Fibroblast of lung (primary cell): ENCODE results near the gene FBXO38. TPM values are rescaled to one million over a fixed set of nuclear protein-coding genes. Genes with fewer than 3 reads are reported as not detected.

Source experiments
- DNase-seq, 2 donors: peaks; one replicate each; pipeline versions ENCODE4 v3.0.0 to v3.0.0-alpha.2; 2010; ENCODE audit warnings: low read depth in 2 of 2
- H2AFZ ChIP-seq: 2 replicates; pipeline ENCODE4 v1.5.1; 2012; ENCODE audit warnings: low read length, control low read depth, inconsistent platforms
- H3K27ac ChIP-seq: 2 replicates; pipeline ENCODE4 v1.5.1; 2011; ENCODE audit warnings: low read length, control low read depth; ENCODE audit not compliant: insufficient read depth
- H3K27me3 ChIP-seq: 2 replicates; pipeline ENCODE4 v1.5.1; 2011; ENCODE audit warnings: mild to moderate bottlenecking, low read length; ENCODE audit not compliant: control insufficient read depth, insufficient read depth
- H3K36me3 ChIP-seq: 2 replicates; pipeline ENCODE4 v1.5.1; 2011; ENCODE audit warnings: low read length; ENCODE audit not compliant: control insufficient read depth, insufficient read depth
- H3K4me1 ChIP-seq: 2 replicates; pipeline ENCODE4 v1.5.1; 2011; ENCODE audit warnings: low read length; ENCODE audit not compliant: control insufficient read depth, insufficient read depth; ENCODE audit errors: extremely low read depth
- H3K4me2 ChIP-seq: 2 replicates; pipeline ENCODE4 v1.5.1; 2011; ENCODE audit warnings: low read length, control low read depth; ENCODE audit not compliant: insufficient read depth; ENCODE audit errors: extremely low read depth
- H3K4me3 ChIP-seq, 4 experiments: fragments of 200-600 bp in 1 of 4; sonication (generic) in 1 of 4; replicated peaks in 1 of 4; 2 replicates each; pipeline ENCODE4 v1.5.1; 2011 to 2016; ENCODE audit warnings: low read length in 4 of 4, low read depth in 3 of 4, mild to moderate bottlenecking in 3 of 4, control low read depth in 2 of 4, inconsistent platforms in 1 of 4, mixed read lengths in 1 of 4; ENCODE audit not compliant: insufficient read depth in 1 of 4; ENCODE audit errors: control extremely low read depth in 1 of 4
- H3K79me2 ChIP-seq: 2 replicates; pipeline ENCODE4 v1.5.1; 2012; ENCODE audit warnings: mild to moderate bottlenecking, low read length, inconsistent platforms; ENCODE audit not compliant: control insufficient read depth, insufficient read depth
- H3K9ac ChIP-seq: 2 replicates; pipeline ENCODE4 v1.5.1; 2011; ENCODE audit warnings: mild to moderate bottlenecking, low read length, control low read depth; ENCODE audit not compliant: insufficient read depth
- H3K9me3 ChIP-seq: 2 replicates; pipeline ENCODE4 v1.5.1; 2012; ENCODE audit warnings: low read depth, low read length; ENCODE audit not compliant: control insufficient read depth, insufficient read depth
- H4K20me1 ChIP-seq: 2 replicates; pipeline ENCODE4 v1.5.1; 2011; ENCODE audit warnings: low read length; ENCODE audit not compliant: control insufficient read depth, insufficient read depth; ENCODE audit errors: extremely low read depth
- EZH2 ChIP-seq: IDR thresholded peaks from 2 replicates; pipeline ENCODE4 v1.5.1; 2012; ENCODE audit warnings: low read length, control low read depth, mild to moderate bottlenecking; ENCODE audit errors: missing control alignments
- polyA plus RNA-seq, 2 donors: library from polyadenylated mRNA; depleted of rRNA in 1 of 2; stranded (reverse) in 1 of 2; unstranded in 1 of 2; fragments of >200 nt; gene quantifications; 2 replicates each; pipeline ENCODE4 v1.2.1, GENCODE V29; 2011 to 2012; ENCODE audit warnings: missing spikeins in 1 of 2
- total RNA-seq: library from RNA; depleted of rRNA; stranded (reverse); fragments of >200 nt; gene quantifications from 2 replicates; pipeline ENCODE4 v1.2.1, GENCODE V29; 2014
- TF ChIP-seq, protein P1 (sequence below), 2 donors: IDR thresholded peaks in 1 of 2; conservative IDR thresholded peaks in 1 of 2; 1 replicate in 1 of 2; 2 replicates in 1 of 2; pipeline ENCODE4 v1.5.1; 2011 to 2012; ENCODE audit warnings: low read length in 2 of 2, control low read depth in 1 of 2, inconsistent platforms in 1 of 2, low read depth in 1 of 2, mild to moderate bottlenecking in 1 of 2

Gene FBXO38
- total and polyA plus RNA-seq, 2 donors (not counting 1 experiment from before 2014, with no cell fraction given), result 25.0 to 62.4 TPM

DNA sequence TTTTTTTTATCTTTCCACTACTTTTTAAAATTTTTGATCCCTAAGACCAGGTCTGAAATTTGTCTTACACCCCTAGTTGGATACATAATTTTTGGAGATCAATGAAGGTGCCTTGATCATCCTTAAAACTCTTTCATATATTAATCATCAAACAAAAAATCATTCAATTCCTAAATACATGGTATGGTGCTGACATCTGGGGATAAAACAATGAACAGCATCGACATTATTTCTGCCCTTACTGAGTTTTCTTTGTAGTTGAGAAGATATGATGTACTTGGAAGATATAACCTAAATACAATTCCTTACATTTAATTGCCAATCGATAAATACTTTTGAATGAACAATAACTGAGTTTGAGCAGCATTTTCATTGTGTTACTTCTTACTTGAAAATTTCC, 30.1 kb upstream of the FBXO38 start:
- H4K20me1 ChIP-seq, result no peaks in the 10 kb centered on the region
- TF ChIP-seq, protein P1, sequence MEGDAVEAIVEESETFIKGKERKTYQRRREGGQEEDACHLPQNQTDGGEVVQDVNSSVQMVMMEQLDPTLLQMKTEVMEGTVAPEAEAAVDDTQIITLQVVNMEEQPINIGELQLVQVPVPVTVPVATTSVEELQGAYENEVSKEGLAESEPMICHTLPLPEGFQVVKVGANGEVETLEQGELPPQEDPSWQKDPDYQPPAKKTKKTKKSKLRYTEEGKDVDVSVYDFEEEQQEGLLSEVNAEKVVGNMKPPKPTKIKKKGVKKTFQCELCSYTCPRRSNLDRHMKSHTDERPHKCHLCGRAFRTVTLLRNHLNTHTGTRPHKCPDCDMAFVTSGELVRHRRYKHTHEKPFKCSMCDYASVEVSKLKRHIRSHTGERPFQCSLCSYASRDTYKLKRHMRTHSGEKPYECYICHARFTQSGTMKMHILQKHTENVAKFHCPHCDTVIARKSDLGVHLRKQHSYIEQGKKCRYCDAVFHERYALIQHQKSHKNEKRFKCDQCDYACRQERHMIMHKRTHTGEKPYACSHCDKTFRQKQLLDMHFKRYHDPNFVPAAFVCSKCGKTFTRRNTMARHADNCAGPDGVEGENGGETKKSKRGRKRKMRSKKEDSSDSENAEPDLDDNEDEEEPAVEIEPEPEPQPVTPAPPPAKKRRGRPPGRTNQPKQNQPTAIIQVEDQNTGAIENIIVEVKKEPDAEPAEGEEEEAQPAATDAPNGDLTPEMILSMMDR (conservative IDR thresholded peaks at IDR 0.05 in 1 of 2, IDR thresholded peaks at IDR 0.05 in 1 of 2; ENCODE audit: low read depth in 1 of 2, low read length in 2 of 2), result no peak
- no peak for TF ChIP-seq EZH2
- H3K27me3 ChIP-seq, result no peaks in the 10 kb centered on the region
- no peak for DNase-seq
- no peaks in the 10 kb centered on the region for H3K36me3 ChIP-seq
- H3K4me2 ChIP-seq, result no peak overlapping the region
- no peaks in the 10 kb centered on the region for H3K4me1 ChIP-seq
- H3K9ac ChIP-seq, result no peak overlapping the region
- no peak overlapping the region for H3K4me3 ChIP-seq
- H3K9me3 ChIP-seq, result no peaks in the 10 kb centered on the region
- H2AFZ ChIP-seq, result no peak overlapping the region
- no peak overlapping the region for H3K27ac ChIP-seq
- H3K79me2 ChIP-seq, result no peaks in the 10 kb centered on the region

DNA sequence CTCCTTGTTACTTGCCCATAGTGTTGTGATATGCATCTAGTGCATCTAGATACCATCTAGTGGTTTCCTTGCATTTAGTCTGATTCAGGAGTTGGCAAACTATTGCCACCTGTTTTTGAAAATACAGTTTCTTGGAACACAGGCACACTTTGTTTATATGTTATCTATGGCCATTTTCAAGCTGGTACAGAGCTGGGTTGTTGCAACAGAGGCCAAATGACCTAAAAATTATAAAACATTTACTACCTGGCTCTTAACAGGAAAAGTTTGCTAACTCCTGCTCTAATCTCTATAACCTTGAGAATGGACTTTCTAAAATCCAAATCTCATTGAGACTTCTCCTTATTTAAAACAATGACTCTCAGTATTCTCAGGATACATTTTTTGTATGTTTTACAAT, 19.4 kb upstream of the FBXO38 start:
- Histone ChIP-seq H3K9me3 (no peaks in the 10 kb centered on the region), H3K27ac (no peak overlapping the region), H3K4me2 (no peak overlapping the region), H3K36me3 (no peaks in the 10 kb centered on the region), H2AFZ (no peak overlapping the region), H3K9ac (no peak overlapping the region), H4K20me1 (no peaks in the 10 kb centered on the region), H3K27me3 (no peaks in the 10 kb centered on the region), H3K4me1 (no peaks in the 10 kb centered on the region), H3K4me3 (no peak overlapping the region), H3K79me2 (no peaks in the 10 kb centered on the region)
- no peak for TF ChIP-seq EZH2
- TF ChIP-seq, protein P1 (conservative IDR thresholded peaks at IDR 0.05 in 1 of 2, IDR thresholded peaks at IDR 0.05 in 1 of 2; ENCODE audit: low read depth in 1 of 2, low read length in 2 of 2), result no peak
- no peak for DNase-seq

DNA sequence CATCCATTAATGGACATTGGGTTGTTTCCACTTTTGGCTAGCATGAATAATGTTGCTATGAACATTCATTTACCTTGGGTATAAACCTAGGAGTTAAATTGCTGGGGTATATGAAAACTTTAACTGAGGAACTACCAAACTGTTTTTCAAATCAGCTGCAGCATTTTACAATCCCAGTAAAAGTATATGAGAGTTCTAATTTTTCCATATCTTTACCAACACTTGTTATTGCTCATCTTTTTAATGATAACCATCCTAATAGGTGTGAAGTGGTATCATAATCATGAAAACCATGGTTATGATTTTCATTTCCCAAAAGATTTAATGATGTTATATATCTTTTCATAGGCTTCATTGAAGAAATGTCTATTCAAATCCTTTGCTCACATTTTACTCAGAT, 15.5 kb upstream of the FBXO38 start:
- no peak for DNase-seq
- H3K79me2 ChIP-seq, result no peaks in the 10 kb centered on the region
- no peaks in the 10 kb centered on the region for H3K9me3 ChIP-seq
- H2AFZ ChIP-seq, result no peak overlapping the region
- H3K4me1 ChIP-seq, result no peaks in the 10 kb centered on the region
- H3K27ac ChIP-seq, result no peak overlapping the region
- no peaks in the 10 kb centered on the region for H3K27me3 ChIP-seq
- H3K4me3 ChIP-seq, result no peak overlapping the region
- H3K9ac ChIP-seq, result no peak overlapping the region
- no peaks in the 10 kb centered on the region for H3K36me3 ChIP-seq
- no peak for TF ChIP-seq EZH2
- TF ChIP-seq, protein P1 (conservative IDR thresholded peaks at IDR 0.05 in 1 of 2, IDR thresholded peaks at IDR 0.05 in 1 of 2; ENCODE audit: low read depth in 1 of 2, low read length in 2 of 2), result no peak
- H4K20me1 ChIP-seq, result no peaks in the 10 kb centered on the region
- no peak overlapping the region for H3K4me2 ChIP-seq
